ENCODE measurements around the gene GPD1L.

Gene GPD1L

DNA sequence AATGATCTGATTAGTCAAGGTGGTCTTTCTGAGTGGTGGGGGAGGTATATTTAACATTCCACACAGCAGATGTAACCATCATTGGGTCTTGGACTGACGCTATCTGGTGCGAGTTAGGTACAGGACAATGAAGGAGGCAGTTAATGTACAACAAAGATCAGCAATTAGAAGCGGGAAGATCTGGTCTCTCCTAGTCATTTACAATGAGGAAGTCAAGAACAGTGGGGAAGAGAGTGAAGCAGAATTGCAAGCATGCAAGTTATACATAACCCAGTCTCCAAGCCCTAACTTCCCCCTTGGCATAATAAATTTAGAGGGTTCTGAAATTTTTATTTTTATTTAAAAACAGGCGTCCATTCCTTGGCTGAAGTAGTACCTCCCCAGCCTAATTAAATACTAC lies 14.1 kb downstream of the GPD1L start:
- no peak for DNase-seq
- H2AFZ ChIP-seq (ENCODE audit: low read depth, low read length): no peak overlapping the region
- no peak overlapping the region for H2BK5ac ChIP-seq (ENCODE audit: low read depth, low read length, poor library complexity, severe bottlenecking)
- H3K36me3 ChIP-seq (ENCODE audit: control insufficient read depth in 1 of 2, insufficient read depth in 2 of 2, low read depth in 1 of 2, low read length in 2 of 2): no peaks in the 10 kb centered on the region
- no peak overlapping the region for H3K23ac ChIP-seq (ENCODE audit: low read length in 2 of 2)
- peaks cover 5% of the 10 kb centered on the region for H3K4me1 ChIP-seq (ENCODE audit: control insufficient read depth, insufficient read depth, low read depth, low read length)
- H2AK5ac ChIP-seq (ENCODE audit: low read length, severe bottlenecking): no peak overlapping the region
- no peak overlapping the region for H3K14ac ChIP-seq (ENCODE audit: low read length in 2 of 2)
- H3K18ac ChIP-seq (ENCODE audit: low read depth in 1 of 2, low read length in 2 of 2): no peak overlapping the region
- H3K4me3 ChIP-seq (ENCODE audit: insufficient read depth in 1 of 2, low read depth in 1 of 2, low read length in 2 of 2): no peak overlapping the region
- no peak overlapping the region for H3K4me2 ChIP-seq (ENCODE audit: low read length, poor library complexity, severe bottlenecking)
- H3K4ac ChIP-seq (ENCODE audit: low read depth in 1 of 2, low read length in 2 of 2): no peak overlapping the region
- H3K9me3 ChIP-seq (ENCODE audit: control insufficient read depth, low read length): no peaks in the 10 kb centered on the region
- H2BK15ac ChIP-seq (ENCODE audit: low read depth, poor library complexity, severe bottlenecking): no peak overlapping the region
- no peak overlapping the region for H4K91ac ChIP-seq (ENCODE audit: low read length)
- no peak overlapping the region for H2BK120ac ChIP-seq (ENCODE audit: low read depth, low read length)
- H2BK12ac ChIP-seq (ENCODE audit: low read length in 2 of 2): no peak overlapping the region
- WGBS: 93% methylated on average over 2 of the region's 4 CpGs
- no peaks in the 10 kb centered on the region for H3K27me3 ChIP-seq (ENCODE audit: control insufficient read depth in 1 of 2, insufficient read depth in 1 of 2, low read length in 2 of 2)
- no peak overlapping the region for H3K27ac ChIP-seq (ENCODE audit: low read length, poor library complexity, severe bottlenecking)
- peaks cover 7% of the 10 kb centered on the region for H3K79me1 ChIP-seq (replicated peaks; ENCODE audit: low read length, poor library complexity, severe bottlenecking)
- H3K9ac ChIP-seq (ENCODE audit: low read length): no peak overlapping the region
- H4K8ac ChIP-seq (ENCODE audit: low read length): no peak overlapping the region

DNA sequence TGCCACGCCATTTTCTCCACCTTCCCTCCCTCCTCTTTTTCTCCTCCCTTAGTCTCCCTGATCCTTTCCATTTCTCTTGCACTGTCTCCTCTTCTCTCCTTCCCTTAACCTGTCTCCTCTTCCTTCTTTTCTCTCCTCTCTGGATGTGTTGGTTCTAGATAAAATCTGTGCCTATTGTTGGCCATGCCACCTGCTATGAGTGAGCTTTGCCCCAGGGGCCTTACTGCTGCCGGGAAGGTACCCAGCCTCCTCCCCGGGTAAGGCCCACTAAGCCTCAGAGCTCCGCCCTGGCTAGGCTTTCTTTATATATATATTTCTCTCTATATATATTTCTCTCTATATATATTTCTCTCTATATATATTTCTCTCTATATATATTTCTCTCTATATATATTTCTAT lies 14.7 kb downstream of the GPD1L start:
- Histone ChIP-seq H3K9me3 (ENCODE audit: control insufficient read depth, low read length) (no peaks in the 10 kb centered on the region), H3K36me3 (ENCODE audit: control insufficient read depth in 1 of 2, insufficient read depth in 2 of 2, low read depth in 1 of 2, low read length in 2 of 2) (no peaks in the 10 kb centered on the region), H3K23ac (ENCODE audit: low read length in 2 of 2) (no peak overlapping the region), H3K27me3 (ENCODE audit: control insufficient read depth in 1 of 2, insufficient read depth in 1 of 2, low read length in 2 of 2) (no peaks in the 10 kb centered on the region), H3K4me3 (ENCODE audit: insufficient read depth in 1 of 2, low read depth in 1 of 2, low read length in 2 of 2) (no peak overlapping the region), H2BK120ac (ENCODE audit: low read depth, low read length) (no peak overlapping the region), H2AFZ (ENCODE audit: low read depth, low read length) (no peak overlapping the region), H2AK5ac (ENCODE audit: low read length, severe bottlenecking) (no peak overlapping the region), H2BK12ac (ENCODE audit: low read length in 2 of 2) (no peak overlapping the region), H4K91ac (ENCODE audit: low read length) (no peak overlapping the region), H3K27ac (ENCODE audit: low read length, poor library complexity, severe bottlenecking) (no peak overlapping the region), H3K9ac (ENCODE audit: low read length) (no peak overlapping the region), H4K8ac (ENCODE audit: low read length) (no peak overlapping the region), H3K4me2 (ENCODE audit: low read length, poor library complexity, severe bottlenecking) (no peak overlapping the region), H3K79me1 (replicated peaks; ENCODE audit: low read length, poor library complexity, severe bottlenecking) (peaks cover 7% of the 10 kb centered on the region), H2BK15ac (ENCODE audit: low read depth, poor library complexity, severe bottlenecking) (no peak overlapping the region), H3K18ac (ENCODE audit: low read depth in 1 of 2, low read length in 2 of 2) (no peak overlapping the region), H3K4ac (ENCODE audit: low read depth in 1 of 2, low read length in 2 of 2) (no peak overlapping the region), H3K4me1 (ENCODE audit: control insufficient read depth, insufficient read depth, low read depth, low read length) (peaks cover 5% of the 10 kb centered on the region), H3K14ac (ENCODE audit: low read length in 2 of 2) (no peak overlapping the region), H2BK5ac (ENCODE audit: low read depth, low read length, poor library complexity, severe bottlenecking) (no peak overlapping the region)
- 100% methylated on average over 1 of the region's 4 CpGs for WGBS
- DNase-seq: no peak

GRCh38 chr3:32123620-32124019 lies 17.2 kb downstream of the GPD1L start:
- no peak for DNase-seq
- Histone ChIP-seq H2BK120ac (ENCODE audit: low read depth, low read length) (no peak overlapping the region), H3K23ac (ENCODE audit: low read length in 2 of 2) (no peak overlapping the region), H3K14ac (ENCODE audit: low read length in 2 of 2) (no peak overlapping the region), H2AFZ (ENCODE audit: low read depth, low read length) (no peak overlapping the region), H3K4me2 (ENCODE audit: low read length, poor library complexity, severe bottlenecking) (no peak overlapping the region), H3K36me3 (ENCODE audit: control insufficient read depth in 1 of 2, insufficient read depth in 2 of 2, low read depth in 1 of 2, low read length in 2 of 2) (no peaks in the 10 kb centered on the region), H3K4me3 (ENCODE audit: insufficient read depth in 1 of 2, low read depth in 1 of 2, low read length in 2 of 2) (no peak overlapping the region), H3K9me3 (ENCODE audit: control insufficient read depth, low read length) (no peaks in the 10 kb centered on the region), H3K4me1 (ENCODE audit: control insufficient read depth, insufficient read depth, low read depth, low read length) (peaks cover 7% of the 10 kb centered on the region), H2AK5ac (ENCODE audit: low read length, severe bottlenecking) (no peak overlapping the region), H2BK5ac (ENCODE audit: low read depth, low read length, poor library complexity, severe bottlenecking) (no peak overlapping the region), H4K8ac (ENCODE audit: low read length) (no peak overlapping the region), H3K4ac (ENCODE audit: low read depth in 1 of 2, low read length in 2 of 2) (no peak overlapping the region), H3K9ac (ENCODE audit: low read length) (no peak overlapping the region), H2BK12ac (ENCODE audit: low read length in 2 of 2) (no peak overlapping the region), H3K79me1 (replicated peaks; ENCODE audit: low read length, poor library complexity, severe bottlenecking) (peaks cover 4% of the 10 kb centered on the region), H3K27ac (ENCODE audit: low read length, poor library complexity, severe bottlenecking) (no peak overlapping the region), H3K27me3 (ENCODE audit: control insufficient read depth in 1 of 2, insufficient read depth in 1 of 2, low read length in 2 of 2) (no peaks in the 10 kb centered on the region), H2BK15ac (ENCODE audit: low read depth, poor library complexity, severe bottlenecking) (no peak overlapping the region), H3K18ac (ENCODE audit: low read depth in 1 of 2, low read length in 2 of 2) (no peak overlapping the region), H4K91ac (ENCODE audit: low read length) (no peak overlapping the region)
- WGBS: 91% methylated on average over 5 of the region's 5 CpGs

GRCh38 chr3:32125012-32125411 lies 18.6 kb downstream of the GPD1L start:
- H2BK12ac ChIP-seq (ENCODE audit: low read length in 2 of 2): no peak overlapping the region
- no peaks in the 10 kb centered on the region for H3K9me3 ChIP-seq (ENCODE audit: control insufficient read depth, low read length)
- peaks cover 7% of the 10 kb centered on the region for H3K4me1 ChIP-seq (ENCODE audit: control insufficient read depth, insufficient read depth, low read depth, low read length)
- peaks cover 4% of the 10 kb centered on the region for H3K79me1 ChIP-seq (replicated peaks; ENCODE audit: low read length, poor library complexity, severe bottlenecking)
- no peak overlapping the region for H2BK120ac ChIP-seq (ENCODE audit: low read depth, low read length)
- H3K36me3 ChIP-seq (ENCODE audit: control insufficient read depth in 1 of 2, insufficient read depth in 2 of 2, low read depth in 1 of 2, low read length in 2 of 2): no peaks in the 10 kb centered on the region
- no peak overlapping the region for H3K23ac ChIP-seq (ENCODE audit: low read length in 2 of 2)
- no peak overlapping the region for H3K14ac ChIP-seq (ENCODE audit: low read length in 2 of 2)
- H3K4me3 ChIP-seq (ENCODE audit: insufficient read depth in 1 of 2, low read depth in 1 of 2, low read length in 2 of 2): no peak overlapping the region
- H3K18ac ChIP-seq (ENCODE audit: low read depth in 1 of 2, low read length in 2 of 2): no peak overlapping the region
- no peak overlapping the region for H2AFZ ChIP-seq (ENCODE audit: low read depth, low read length)
- no peak overlapping the region for H2BK15ac ChIP-seq (ENCODE audit: low read depth, poor library complexity, severe bottlenecking)
- H2BK5ac ChIP-seq (ENCODE audit: low read depth, low read length, poor library complexity, severe bottlenecking): no peak overlapping the region
- WGBS: 100% methylated on average over 1 of the region's 2 CpGs
- H3K4me2 ChIP-seq (ENCODE audit: low read length, poor library complexity, severe bottlenecking): no peak overlapping the region
- H4K8ac ChIP-seq (ENCODE audit: low read length): no peak overlapping the region
- no peak overlapping the region for H3K27ac ChIP-seq (ENCODE audit: low read length, poor library complexity, severe bottlenecking)
- DNase-seq: no peak
- H4K91ac ChIP-seq (ENCODE audit: low read length): no peak overlapping the region
- H3K27me3 ChIP-seq (ENCODE audit: control insufficient read depth in 1 of 2, insufficient read depth in 1 of 2, low read length in 2 of 2): no peaks in the 10 kb centered on the region
- no peak overlapping the region for H2AK5ac ChIP-seq (ENCODE audit: low read length, severe bottlenecking)
- no peak overlapping the region for H3K4ac ChIP-seq (ENCODE audit: low read depth in 1 of 2, low read length in 2 of 2)
- H3K9ac ChIP-seq (ENCODE audit: low read length): no peak overlapping the region
